Measurements from ENCODE around the gene ZNF672. TPM values are rescaled to one million over a fixed set of nuclear protein-coding genes. Genes with fewer than 3 reads are reported as not detected.

The ZNF672 gene
- polyA plus RNA-seq, 4 donors, result 17.2 to 25.7 (median 21.3) TPM

- Histone ChIP-seq H3K27me3 (ENCODE audit: control insufficient read depth in 3 of 3, insufficient read depth in 3 of 3, low read length in 3 of 3) (no peaks in the 10 kb centered on the region), H3K4me3 (ENCODE audit: low read depth in 1 of 3, low read length in 3 of 3) (no peak overlapping the region), H3K27ac (ENCODE audit: low read depth in 1 of 3, low read length in 2 of 3) (no peak overlapping the region), H3K9me3 (ENCODE audit: control insufficient read depth in 2 of 2, insufficient read depth in 1 of 2, low read depth in 1 of 2, low read length in 1 of 2) (no peaks in the 10 kb centered on the region), H3K4me1 (ENCODE audit: control insufficient read depth in 3 of 3, insufficient read depth in 2 of 3, low read depth in 1 of 3, low read length in 2 of 3) (no peaks in the 10 kb centered on the region), H3K36me3 (ENCODE audit: control insufficient read depth in 3 of 3, insufficient read depth in 2 of 3, low read depth in 1 of 3, low read length in 3 of 3) (peaks cover 0 to 86% (median 22%) of the 10 kb centered on the region in 3 donors)
- FAIRE-seq, result no peak
- 88 to 90% (median 89%) methylated on average over 13 of the region's 13 CpGs for WGBS, 3 donors
- DNase-seq, result no peak
These were observed 21.8 kb upstream of the ZNF672 start for GRCh38 chr1:248816042-248816851.

GRCh38 chr1:248817065-248817464 lies 21.0 kb upstream of the ZNF672 start:
- H3K4me1 ChIP-seq (ENCODE audit: control insufficient read depth in 3 of 3, insufficient read depth in 2 of 3, low read depth in 1 of 3, low read length in 2 of 3), result peaks cover 0 to 2% (median 0%) of the 10 kb centered on the region in 3 donors

GRCh38 chr1:248818505-248819374 lies 19.3 kb upstream of the ZNF672 start:
- H3K36me3 ChIP-seq (ENCODE audit: control insufficient read depth in 3 of 3, insufficient read depth in 2 of 3, low read depth in 1 of 3, low read length in 3 of 3), result peaks cover 0 to 69% (median 18%) of the 10 kb centered on the region in 3 donors
- FAIRE-seq, result no peak
- H3K4me1 ChIP-seq (ENCODE audit: control insufficient read depth in 3 of 3, insufficient read depth in 2 of 3, low read depth in 1 of 3, low read length in 2 of 3), result peaks cover 0 to 10% (median 0%) of the 10 kb centered on the region in 3 donors
- H3K27ac ChIP-seq (ENCODE audit: low read depth in 1 of 3, low read length in 2 of 3), result no peak overlapping the region
- H3K27me3 ChIP-seq (ENCODE audit: control insufficient read depth in 3 of 3, insufficient read depth in 3 of 3, low read length in 3 of 3), result no peaks in the 10 kb centered on the region
- 75 to 78% (median 75%) methylated on average over 5 of the region's 5 CpGs for WGBS, 3 donors
- DNase-seq, result no peak
- H3K9me3 ChIP-seq (ENCODE audit: control insufficient read depth in 2 of 2, insufficient read depth in 1 of 2, low read depth in 1 of 2, low read length in 1 of 2), result no peaks in the 10 kb centered on the region
- no peak overlapping the region for H3K4me3 ChIP-seq (ENCODE audit: low read depth in 1 of 3, low read length in 3 of 3)

More at GRCh38 chr1:248817065-248817464, 21.0 kb upstream of the ZNF672 start:
- no peaks in the 10 kb centered on the region for H3K9me3 ChIP-seq (ENCODE audit: control insufficient read depth in 2 of 2, insufficient read depth in 1 of 2, low read depth in 1 of 2, low read length in 1 of 2)
- no peak overlapping the region for H3K4me3 ChIP-seq (ENCODE audit: low read depth in 1 of 3, low read length in 3 of 3)
- no peak for DNase-seq
- H3K27me3 ChIP-seq (ENCODE audit: control insufficient read depth in 3 of 3, insufficient read depth in 3 of 3, low read length in 3 of 3), result no peaks in the 10 kb centered on the region
- no peak for FAIRE-seq
- no peak overlapping the region for H3K27ac ChIP-seq (ENCODE audit: low read depth in 1 of 3, low read length in 2 of 3)
- H3K36me3 ChIP-seq (ENCODE audit: control insufficient read depth in 3 of 3, insufficient read depth in 2 of 3, low read depth in 1 of 3, low read length in 3 of 3), result peaks cover 0 to 83% (median 24%) of the 10 kb centered on the region in 3 donors
- 75 to 89% (median 77%) methylated on average over 6 of the region's 6 CpGs for WGBS, 3 donors

- FAIRE-seq (no peak), DNase-seq (no peak)
- Histone ChIP-seq H3K4me3 (ENCODE audit: low read depth in 1 of 3, low read length in 3 of 3) (no peak overlapping the region), H3K4me1 (ENCODE audit: control insufficient read depth in 3 of 3, insufficient read depth in 2 of 3, low read depth in 1 of 3, low read length in 2 of 3) (peaks cover 10 to 23% (median 13%) of the 10 kb centered on the region in 3 donors), H3K27me3 (ENCODE audit: control insufficient read depth in 3 of 3, insufficient read depth in 3 of 3, low read length in 3 of 3) (no peaks in the 10 kb centered on the region), H3K9me3 (ENCODE audit: control insufficient read depth in 2 of 2, insufficient read depth in 1 of 2, low read depth in 1 of 2, low read length in 1 of 2) (no peaks in the 10 kb centered on the region), H3K36me3 (ENCODE audit: control insufficient read depth in 3 of 3, insufficient read depth in 2 of 3, low read depth in 1 of 3, low read length in 3 of 3) (peaks cover 0 to 68% (median 15%) of the 10 kb centered on the region in 3 donors), H3K27ac (ENCODE audit: low read depth in 1 of 3, low read length in 2 of 3) (no peak overlapping the region)
- 90 to 92% (median 92%) methylated on average over 7 of the region's 7 CpGs for WGBS, 3 donors
These were observed 17.9 kb upstream of the ZNF672 start for GRCh38 chr1:248820041-248820585.

- WGBS, 3 donors, result 46 to 66% (median 47%) methylated on average over 3 of the region's 3 CpGs
These were observed 16.9 kb upstream of the ZNF672 start for GRCh38 chr1:248821101-248821500.

GRCh38 chr1:248821641-248822040 lies 16.4 kb upstream of the ZNF672 start:
- FAIRE-seq (no peak), DNase-seq (no peak)
- H3K27ac ChIP-seq (ENCODE audit: low read depth in 1 of 3, low read length in 2 of 3), result no peak overlapping the region
- 91 to 99% (median 93%) methylated on average over 7 of the region's 7 CpGs for WGBS, 3 donors
- no peaks in the 10 kb centered on the region for H3K27me3 ChIP-seq (ENCODE audit: control insufficient read depth in 3 of 3, insufficient read depth in 3 of 3, low read length in 3 of 3)
- peaks cover 0 to 57% (median 6%) of the 10 kb centered on the region in 3 donors for H3K36me3 ChIP-seq (ENCODE audit: control insufficient read depth in 3 of 3, insufficient read depth in 2 of 3, low read depth in 1 of 3, low read length in 3 of 3)
- no peaks in the 10 kb centered on the region for H3K9me3 ChIP-seq (ENCODE audit: control insufficient read depth in 2 of 2, insufficient read depth in 1 of 2, low read depth in 1 of 2, low read length in 1 of 2)
- peaks cover 10 to 25% (median 14%) of the 10 kb centered on the region in 3 donors for H3K4me1 ChIP-seq (ENCODE audit: control insufficient read depth in 3 of 3, insufficient read depth in 2 of 3, low read depth in 1 of 3, low read length in 2 of 3)
- no peak overlapping the region for H3K4me3 ChIP-seq (ENCODE audit: low read depth in 1 of 3, low read length in 3 of 3)

More at GRCh38 chr1:248821101-248821500, 16.9 kb upstream of the ZNF672 start:
- H3K36me3 ChIP-seq (ENCODE audit: control insufficient read depth in 3 of 3, insufficient read depth in 2 of 3, low read depth in 1 of 3, low read length in 3 of 3), result peaks cover 0 to 63% (median 10%) of the 10 kb centered on the region in 3 donors
- no peak for DNase-seq
- H3K27me3 ChIP-seq (ENCODE audit: control insufficient read depth in 3 of 3, insufficient read depth in 3 of 3, low read length in 3 of 3), result no peaks in the 10 kb centered on the region
- H3K4me3 ChIP-seq (ENCODE audit: low read depth in 1 of 3, low read length in 3 of 3), result no peak overlapping the region
- peaks cover 10 to 25% (median 14%) of the 10 kb centered on the region in 3 donors for H3K4me1 ChIP-seq (ENCODE audit: control insufficient read depth in 3 of 3, insufficient read depth in 2 of 3, low read depth in 1 of 3, low read length in 2 of 3)
- FAIRE-seq, result no peak
- H3K9me3 ChIP-seq (ENCODE audit: control insufficient read depth in 2 of 2, insufficient read depth in 1 of 2, low read depth in 1 of 2, low read length in 1 of 2), result no peaks in the 10 kb centered on the region
- H3K27ac ChIP-seq (ENCODE audit: low read depth in 1 of 3, low read length in 2 of 3), result no peak overlapping the region

GRCh38 chr1:248822148-248823032 lies 15.6 kb upstream of the ZNF672 start:
- H3K4me3 ChIP-seq (ENCODE audit: low read depth in 1 of 3, low read length in 3 of 3), result no peak overlapping the region
- peaks cover 0 to 50% (median 6%) of the 10 kb centered on the region in 3 donors for H3K36me3 ChIP-seq (ENCODE audit: control insufficient read depth in 3 of 3, insufficient read depth in 2 of 3, low read depth in 1 of 3, low read length in 3 of 3)
- WGBS, 3 donors, result 84 to 91% (median 85%) methylated on average over 15 of the region's 15 CpGs
- H3K4me1 ChIP-seq (ENCODE audit: control insufficient read depth in 3 of 3, insufficient read depth in 2 of 3, low read depth in 1 of 3, low read length in 2 of 3), result peaks cover 10 to 32% (median 14%) of the 10 kb centered on the region in 3 donors
- no peak overlapping the region for H3K27ac ChIP-seq (ENCODE audit: low read depth in 1 of 3, low read length in 2 of 3)
- FAIRE-seq (no peak), DNase-seq (no peak)
- no peaks in the 10 kb centered on the region for H3K9me3 ChIP-seq (ENCODE audit: control insufficient read depth in 2 of 2, insufficient read depth in 1 of 2, low read depth in 1 of 2, low read length in 1 of 2)
- no peaks in the 10 kb centered on the region for H3K27me3 ChIP-seq (ENCODE audit: control insufficient read depth in 3 of 3, insufficient read depth in 3 of 3, low read length in 3 of 3)
